GM03348 (cell line): ENCODE data around the gene COTL1.

ENCODE experiments used
- DNase-seq: peaks from one replicate; pipeline ENCODE4 v3.0.0; 2012; ENCODE audit warnings: low spot score

COTL1 gene

DNA sequence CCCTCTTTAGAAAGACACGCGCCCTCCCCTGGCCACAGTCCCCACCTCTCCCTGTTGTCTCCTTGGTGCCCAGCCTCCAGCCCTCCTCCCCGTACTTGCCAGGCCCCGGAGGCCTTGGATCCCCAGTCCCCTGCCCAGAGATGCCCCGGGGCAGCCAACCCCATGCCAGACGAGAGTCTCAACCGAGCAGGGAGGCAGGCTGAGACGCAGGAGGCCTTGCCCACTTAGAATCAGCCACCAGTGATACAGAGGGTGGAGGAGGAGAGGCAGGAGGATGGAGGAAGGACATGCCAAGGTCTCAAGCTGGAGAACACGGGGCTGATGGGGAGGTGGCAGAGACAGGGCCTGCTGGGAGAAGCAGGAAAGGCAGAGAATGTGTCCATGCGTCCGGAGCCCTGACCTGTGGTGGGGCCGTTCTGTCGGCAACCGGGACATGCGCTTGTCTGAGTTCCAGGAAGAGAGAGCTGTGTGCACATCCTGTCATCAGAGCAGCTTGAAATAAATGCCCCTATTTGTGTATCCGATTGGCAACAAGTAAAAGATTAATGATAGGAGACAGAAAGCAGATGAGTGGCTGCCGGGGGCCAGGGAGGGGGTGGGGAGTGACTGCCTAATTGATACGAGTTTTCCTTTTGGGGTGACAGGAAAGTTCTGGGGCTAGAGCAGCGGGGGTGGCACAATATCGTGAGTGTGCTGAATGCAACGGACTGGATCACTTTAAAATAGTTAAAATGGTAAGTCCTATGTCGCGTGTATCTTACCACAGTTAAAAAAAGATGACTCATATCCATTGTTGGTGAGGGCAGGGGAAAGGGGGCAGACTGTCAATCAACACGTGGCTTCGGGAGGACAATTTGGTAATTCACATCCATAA, 68.7 kb downstream of the COTL1 start:
- DNase-seq = no peak

GRCh38 chr16:84548508-84548907, 69.4 kb downstream of the COTL1 start:
- DNase-seq = no peak

GRCh38 chr16:84547546-84548061, 70.3 kb downstream of the COTL1 start:
- no peak for DNase-seq

DNA sequence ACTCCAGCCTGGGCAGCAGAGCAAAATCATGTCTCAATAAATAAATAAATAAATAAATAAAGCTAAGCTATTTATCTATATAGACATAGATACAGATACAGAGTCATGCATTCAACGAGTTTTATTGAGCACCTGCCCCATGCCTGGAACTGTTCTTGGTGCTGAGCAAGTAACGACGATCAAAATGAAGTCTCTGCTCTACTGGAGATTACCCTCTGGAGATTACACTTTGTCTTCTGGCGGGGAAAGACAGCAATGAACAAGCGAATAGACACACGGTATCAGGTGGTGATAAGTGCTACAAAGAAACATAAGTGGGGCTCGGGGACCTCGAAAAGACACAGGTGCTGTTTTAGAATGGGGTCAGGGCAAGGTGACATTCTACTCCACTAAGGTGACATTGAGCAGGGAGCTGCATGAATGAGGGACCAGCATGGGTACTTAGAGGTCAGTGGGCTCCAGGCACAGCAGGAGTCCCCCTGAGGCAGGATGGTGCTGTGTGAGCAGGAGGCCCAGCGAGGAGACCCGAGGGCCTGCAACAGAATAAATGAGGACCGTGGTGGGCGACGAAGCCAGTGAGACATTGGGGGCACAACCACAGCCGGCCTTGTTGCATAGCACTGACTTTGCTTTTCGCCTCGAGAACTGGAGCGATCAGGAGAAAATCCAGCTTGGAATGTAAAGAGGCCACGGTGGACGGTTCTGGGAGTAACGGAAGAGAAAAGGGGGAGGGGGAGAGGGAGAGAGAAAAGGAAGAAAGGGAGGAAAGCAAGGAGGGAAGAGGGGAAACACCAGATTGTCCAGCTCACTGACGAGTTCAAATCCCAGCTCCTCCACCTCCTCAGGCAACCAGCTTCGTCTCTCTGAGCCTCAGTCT, 71.0 kb downstream of the COTL1 start:
- no peak for DNase-seq

DNA sequence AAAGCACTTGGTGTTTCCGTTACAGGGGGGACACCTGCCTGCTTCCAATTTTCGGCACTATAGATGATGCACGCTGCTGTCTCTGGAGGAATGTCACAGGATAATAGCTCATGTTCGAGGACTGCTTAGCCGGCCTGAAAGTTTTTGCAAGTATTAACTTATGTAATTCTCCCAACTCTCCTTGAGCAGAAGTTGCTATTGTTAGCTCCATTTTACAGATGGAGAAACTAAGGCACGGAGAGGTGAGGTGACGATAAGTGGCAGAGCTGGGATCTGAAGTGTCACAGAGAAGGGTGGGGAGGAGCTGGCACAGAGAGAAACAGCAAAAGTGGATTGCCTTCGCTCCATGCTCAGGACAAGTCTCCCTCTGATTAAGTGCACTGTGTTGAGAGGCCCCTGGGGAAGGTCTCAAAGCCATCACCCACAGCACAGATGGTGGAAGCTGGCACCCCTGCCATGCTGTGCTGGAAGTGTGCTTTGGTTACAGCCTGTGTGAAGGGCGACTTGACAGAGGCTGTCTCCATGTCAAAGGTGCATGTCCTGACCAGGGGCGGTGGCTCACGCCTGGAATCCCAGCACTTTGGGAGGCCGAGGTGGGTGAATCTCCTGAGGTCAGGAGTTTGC, 72.7 kb downstream of the COTL1 start:
- no peak for DNase-seq

- DNase-seq = no peak
Measured at GRCh38 chr16:84544031-84544773, 73.7 kb downstream of the COTL1 start.

GRCh38 chr16:84543253-84543652, 74.6 kb downstream of the COTL1 start:
- DNase-seq = no peak

- no peak for DNase-seq
Measured at GRCh38 chr16:84541999-84542817, 75.7 kb downstream of the COTL1 start.

- no peak for DNase-seq
Measured at GRCh38 chr16:84540194-84540593, 77.7 kb downstream of the COTL1 start.

GRCh38 chr16:84538222-84538840, 79.5 kb downstream of the COTL1 start:
- no peak for DNase-seq

GRCh38 chr16:84537491-84538151, 80.3 kb downstream of the COTL1 start:
- DNase-seq = no peak

DNA sequence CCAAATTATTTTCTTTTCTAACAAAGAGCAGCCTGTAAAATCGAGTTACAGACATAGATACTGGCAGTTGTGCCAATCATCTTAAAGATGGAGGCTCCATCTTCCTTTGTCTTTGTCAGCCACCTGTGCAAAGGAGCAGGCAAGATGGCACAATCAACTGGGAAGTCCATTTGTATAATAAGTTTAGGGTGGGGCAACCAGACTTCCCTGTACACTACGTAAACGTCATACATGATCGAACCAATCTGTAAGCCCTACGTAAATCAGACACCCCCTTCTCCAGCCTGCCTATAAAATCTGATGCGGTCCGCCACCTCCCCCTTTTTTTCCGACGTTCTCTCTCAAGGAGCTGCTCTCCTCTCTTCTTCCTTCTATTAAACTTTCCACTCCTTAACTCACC, 82.0 kb downstream of the COTL1 start:
- no peak for DNase-seq

DNA sequence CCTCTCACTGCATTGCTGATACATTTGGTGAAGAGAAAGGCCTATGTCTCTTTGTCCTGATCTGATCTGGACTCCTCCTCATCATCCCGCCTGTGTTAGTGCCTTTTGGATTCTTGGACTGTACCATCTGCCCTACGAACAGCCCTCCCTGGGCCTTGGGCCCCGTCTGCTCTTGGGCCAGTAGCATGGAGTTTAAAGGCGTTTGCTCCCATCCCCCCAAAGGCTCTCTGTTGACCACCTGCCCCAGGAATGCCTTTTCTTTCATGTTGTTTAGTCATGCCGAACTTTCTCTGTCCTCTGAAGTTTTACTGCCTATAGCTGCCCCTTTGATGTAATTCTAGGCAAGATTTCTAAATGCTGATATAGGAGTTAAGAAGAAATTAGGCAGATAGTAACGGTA, 82.5 kb downstream of the COTL1 start:
- no peak for DNase-seq

DNA sequence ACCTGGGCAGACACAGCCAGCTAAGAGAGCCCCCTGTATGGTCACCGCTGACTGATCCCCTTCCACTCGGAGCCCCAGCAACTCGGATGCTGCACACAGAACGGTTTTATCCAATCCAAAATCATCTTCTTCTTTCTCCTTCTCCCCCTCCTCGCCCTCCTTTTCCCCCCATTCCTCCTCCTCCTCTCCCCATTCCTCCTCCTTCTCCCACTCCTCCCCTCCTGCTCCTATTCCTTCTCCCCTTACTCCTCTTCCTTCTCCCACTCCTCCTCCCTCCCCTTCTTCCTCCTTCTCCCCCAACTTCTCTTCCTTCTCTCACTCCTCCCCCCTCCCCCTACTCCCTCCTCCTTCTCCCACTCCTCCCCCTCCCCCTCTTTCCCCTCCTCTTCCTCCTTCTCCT, 83.1 kb downstream of the COTL1 start:
- DNase-seq = no peak

GRCh38 chr16:84532855-84533486, 84.9 kb downstream of the COTL1 start:
- no peak for DNase-seq

GRCh38 chr16:84532291-84532724, 85.6 kb downstream of the COTL1 start:
- DNase-seq = peak; percentile 92

GRCh38 chr16:84531671-84532111, 86.2 kb downstream of the COTL1 start:
- DNase-seq = no peak

DNA sequence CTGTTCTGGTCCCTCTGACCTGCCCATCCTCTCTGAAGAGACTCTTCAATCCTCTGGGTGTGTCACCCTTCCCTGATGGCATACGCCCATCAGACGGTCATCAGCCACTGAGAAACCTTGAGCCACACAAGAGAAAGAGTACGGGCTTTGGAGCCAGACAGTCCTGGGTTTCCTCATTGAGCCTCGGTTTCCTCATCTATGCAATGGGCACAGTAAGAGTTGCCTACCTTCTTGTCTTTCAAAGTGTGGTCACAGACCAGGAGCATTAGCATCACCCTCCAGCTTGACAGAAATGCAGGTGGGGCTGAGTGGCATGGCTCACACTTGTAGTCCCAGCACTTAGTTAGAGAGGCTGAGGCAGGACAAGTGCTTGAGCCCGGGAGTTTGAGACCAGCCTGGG, 87.3 kb downstream of the COTL1 start:
- DNase-seq = no peak

DNA sequence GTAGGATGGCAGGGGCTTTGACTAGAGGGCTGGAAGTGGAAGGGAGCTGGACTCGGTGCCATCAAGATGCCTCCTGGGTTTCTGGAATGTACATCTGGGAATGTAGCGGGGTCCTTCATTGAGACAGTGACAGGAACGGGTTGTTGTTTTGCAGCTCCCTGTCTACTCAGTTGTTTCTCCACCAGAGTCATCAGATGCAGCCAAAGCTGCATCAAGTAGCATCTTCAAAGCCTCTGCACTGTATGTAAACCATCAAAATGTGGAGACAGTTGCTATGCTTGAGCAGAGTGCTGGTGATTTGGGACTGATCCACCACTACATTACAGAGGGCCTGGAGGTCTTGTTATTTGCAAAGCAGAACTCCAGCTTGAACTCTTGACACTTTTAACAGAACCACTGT, 88.3 kb downstream of the COTL1 start:
- DNase-seq = no peak
